Left kidney (tissue), 2 donors: ENCODE results near the gene ELFN2. TPM values are rescaled to one million over a fixed set of nuclear protein-coding genes. Genes with fewer than 3 reads are reported as not detected.
"Not testable (repeated sequence)": the region's sequence is repeated elsewhere in the genome, so short reads cannot be mapped to it uniquely, and the experiment has no call there.

Experiments used
- DNase-seq: peaks from one replicate; pipeline ENCODE4 v3.0.0-alpha.2; 2013
- polyA plus RNA-seq: library from polyadenylated mRNA; unstranded; fragments of 120-200 nt; gene quantifications from one replicate; pipeline ENCODE4 v1.2.1, GENCODE V29; 2013; ENCODE audit not compliant: insufficient read length

The ELFN2 gene
- polyA plus RNA-seq, 1 donor, result 1.1 TPM

GRCh38 chr22:37410174-37411055 lies 16.9 kb downstream of the ELFN2 start:
- no peak for DNase-seq

- DNase-seq, result no peak
These were observed 17.7 kb downstream of the ELFN2 start for GRCh38 chr22:37409459-37410050.

- no peak for DNase-seq
These were observed 18.2 kb downstream of the ELFN2 start for GRCh38 chr22:37409031-37409430.

GRCh38 chr22:37407856-37408255 lies 19.4 kb downstream of the ELFN2 start:
- DNase-seq, result no peak

- DNase-seq, result no peak
These were observed 20.6 kb downstream of the ELFN2 start for GRCh38 chr22:37406441-37407235.

GRCh38 chr22:37404091-37404490 lies 23.2 kb downstream of the ELFN2 start:
- no peak for DNase-seq

- no peak for DNase-seq
These were observed 23.9 kb downstream of the ELFN2 start for GRCh38 chr22:37403267-37403960.

- DNase-seq, result no peak
These were observed 25.1 kb downstream of the ELFN2 start for GRCh38 chr22:37402184-37402506.

GRCh38 chr22:37401401-37402183 lies 25.7 kb downstream of the ELFN2 start:
- peak; percentile 63 for DNase-seq

GRCh38 chr22:37400719-37401118 lies 26.6 kb downstream of the ELFN2 start:
- no peak for DNase-seq

GRCh38 chr22:37399457-37399856 lies 27.8 kb downstream of the ELFN2 start:
- not testable (repeated sequence) for DNase-seq

GRCh38 chr22:37397226-37397625 lies 30.1 kb downstream of the ELFN2 start:
- DNase-seq, result no peak

- DNase-seq, result no peak
These were observed 30.7 kb downstream of the ELFN2 start for GRCh38 chr22:37396488-37397084.

GRCh38 chr22:37394341-37394740 lies 32.9 kb downstream of the ELFN2 start:
- no peak for DNase-seq

GRCh38 chr22:37393746-37394145 lies 33.5 kb downstream of the ELFN2 start:
- no peak for DNase-seq

GRCh38 chr22:37392721-37393328 lies 34.5 kb downstream of the ELFN2 start:
- DNase-seq, result no peak

- DNase-seq, result no peak
These were observed 35.6 kb downstream of the ELFN2 start for GRCh38 chr22:37391702-37392101.

GRCh38 chr22:37390075-37390474 lies 37.2 kb downstream of the ELFN2 start:
- no peak for DNase-seq

GRCh38 chr22:37388538-37388937 lies 38.7 kb downstream of the ELFN2 start:
- no peak for DNase-seq

GRCh38 chr22:37387793-37388192 lies 39.5 kb downstream of the ELFN2 start:
- no peak for DNase-seq

- DNase-seq, result no peak
These were observed 40.8 kb downstream of the ELFN2 start for GRCh38 chr22:37386441-37386840.
